ENCODE measurements around the gene P4HA2. TPM values are rescaled to one million over a fixed set of nuclear protein-coding genes. Genes with fewer than 3 reads are reported as not detected.
A peak's percentile ranks its signal among the peaks of the same experiment; 100 is the strongest.

The P4HA2 gene
- total and polyA plus RNA-seq, 9 of the 15 experiments (the other 6 are each of a cell fraction or from before 2014, with no cell fraction given) = 9.6 to 50.0 (median 12.7) TPM

- TF ChIP-seq CBX8 (IDR thresholded peaks at IDR 0.05; ENCODE audit: borderline replicate concordance, extremely low read depth, low read depth, low read length, poor library complexity, severe bottlenecking) (no peak), ZNF584 (CRISPR knock-in tag; IDR thresholded peaks at IDR 0.05; ENCODE audit: low read depth) (peak; percentile 52), DACH1 (IDR thresholded peaks at IDR 0.05; ENCODE audit: partially characterized antibody) (peak; percentile 95), HINFP (tag; conservative IDR thresholded peaks at IDR 0.05; ENCODE audit: low read depth) (no peak), SNIP1 (IDR thresholded peaks at IDR 0.05; ENCODE audit: low read depth) (no peak), ZSCAN29 (IDR thresholded peaks at IDR 0.05) (no peak), SMC3 (conservative IDR thresholded peaks at IDR 0.05; ENCODE audit: insufficient read depth, low read depth, low read length) (no peak), RNF219 (CRISPR knock-in tag; IDR thresholded peaks at IDR 0.05) (no peak), HNRNPLL (IDR thresholded peaks at IDR 0.05; ENCODE audit: low read depth, low read length, poor library complexity, severe bottlenecking) (peak; percentile 74), RUNX1 (IDR thresholded peaks at IDR 0.05; ENCODE audit: low read depth) (no peak), HNRNPUL1 (IDR thresholded peaks at IDR 0.05; ENCODE audit: low read length) (no peak), RFX7 (CRISPR knock-in tag; IDR thresholded peaks at IDR 0.05) (no peak), ZNF436 (CRISPR knock-in tag; IDR thresholded peaks at IDR 0.05) (no peak), ZNF311 (CRISPR knock-in tag; IDR thresholded peaks at IDR 0.05) (no peak), CHCHD3 (CRISPR knock-in tag; IDR thresholded peaks at IDR 0.05) (no peak), CREM (IDR thresholded peaks at IDR 0.05; ENCODE audit: low read depth) (peak; percentile 63; the same call in 1 of the 2 replicates), CBFA2T3 (IDR thresholded peaks at IDR 0.05) (peak; percentile 93), STAT5A (IDR thresholded peaks at IDR 0.05; ENCODE audit: borderline replicate concordance, low read length) (peak; percentile 58; the same call in 1 of the 2 replicates), POLR2AphosphoS5 (IDR thresholded peaks at IDR 0.05; ENCODE audit: control insufficient read depth, insufficient read depth, low read depth, low read length) (peak; percentile 81; the same call in 1 of the 2 replicates), EZH2 (IDR thresholded peaks at IDR 0.05; ENCODE audit: borderline replicate concordance, low read depth, low read length) (no peak), L3MBTL2 (IDR thresholded peaks at IDR 0.05) (peak; percentile 78), MXD1 (CRISPR knock-in tag; IDR thresholded peaks at IDR 0.05; ENCODE audit: borderline replicate concordance, poor library complexity, severe bottlenecking) (no peak), ZNF644 (tag; IDR thresholded peaks at IDR 0.05; ENCODE audit: low read depth) (no peak), ZNF41 (CRISPR knock-in tag; conservative IDR thresholded peaks at IDR 0.05) (no peak), NR4A1 (CRISPR knock-in tag; IDR thresholded peaks at IDR 0.05) (no peak), NR4A1 (tag; IDR thresholded peaks at IDR 0.05) (peak; percentile 82), ZNF197 (CRISPR knock-in tag; IDR thresholded peaks at IDR 0.05; ENCODE audit: low read depth) (no peak), ARHGAP35 (IDR thresholded peaks at IDR 0.05; ENCODE audit: partially characterized antibody) (no peak)
These were observed 49.9 kb downstream of the P4HA2 start (continued) for GRCh38 chr5:132177691-132178149.

Measured in K562 (cell line).